Stomach (tissue), 4 donors: ENCODE data around the gene RBMS3.

ENCODE experiments used
- CTCF ChIP-seq, 7 experiments: fragments of 450-650 bp in 4 of 7; fragments of 200-600 bp in 3 of 7; sonication (generic) in 3 of 7; IDR thresholded peaks; one replicate each; pipeline ENCODE4 v1.5.1; 2016 to 2019; ENCODE audit warnings: antibody characterized with exemption in 7 of 7, control low read depth in 2 of 7, mild to moderate bottlenecking in 1 of 7
- EP300 ChIP-seq: sonication (generic); formaldehyde crosslinking; IDR thresholded peaks from one replicate; pipeline ENCODE4 v1.6.1; 2017; ENCODE audit warnings: antibody characterized with exemption

GRCh38 chr3:29637068-29637467, 356.2 kb downstream of the RBMS3 start:
- TF ChIP-seq CTCF (IDR thresholded peaks at IDR 0.05) (no peak), EP300 (no peak)
